GM18498 (cell line): ENCODE measurements around the gene ABCD2.
"Not testable (repeated sequence)": the region's sequence is repeated elsewhere in the genome, so short reads cannot be mapped to it uniquely, and the experiment has no call there.

Experiments used
- ATAC-seq: cut with Tn5 transposase; IDR thresholded peaks from one replicate; pipeline ENCODE4 v1.9.1; 2021; ENCODE audit warnings: mild to moderate bottlenecking, moderate library complexity; ENCODE audit not compliant: unreplicated experiment

The ABCD2 gene

GRCh38 chr12:39619660-39620433, at the start of gene ABCD2:
ABCD2 (minus strand) TSS chr12:39619803; CDS start chr12:39619615, 188 bp downstream.
- peak; percentile 81 for ATAC-seq

- ATAC-seq = no peak
Measured at GRCh38 chr12:39660101-39660500, 40.5 kb upstream of the ABCD2 start.

- ATAC-seq = no peak
Measured at GRCh38 chr12:39647383-39647782, 27.8 kb upstream of the ABCD2 start.

- no peak for ATAC-seq
Measured at GRCh38 chr12:39646963-39647362, 27.4 kb upstream of the ABCD2 start.

- ATAC-seq = no peak
Measured at GRCh38 chr12:39643052-39643451, 23.4 kb upstream of the ABCD2 start.

GRCh38 chr12:39638840-39639239, 19.2 kb upstream of the ABCD2 start:
- ATAC-seq = no peak

- no peak for ATAC-seq
Measured at GRCh38 chr12:39638178-39638577, 18.6 kb upstream of the ABCD2 start.

- no peak for ATAC-seq
Measured at GRCh38 chr12:39632670-39633069, 13.1 kb upstream of the ABCD2 start.

GRCh38 chr12:39628836-39629235, 9.2 kb upstream of the ABCD2 start:
- ATAC-seq = peak; percentile 58

GRCh38 chr12:39627914-39628313, 8.3 kb upstream of the ABCD2 start:
- ATAC-seq = no peak

GRCh38 chr12:39626033-39626814, 6.6 kb upstream of the ABCD2 start:
- ATAC-seq = no peak

- ATAC-seq = no peak
Measured at GRCh38 chr12:39623919-39624318, 4.3 kb upstream of the ABCD2 start.

- ATAC-seq = not testable (repeated sequence)
Measured at GRCh38 chr12:39623160-39623559, 3.6 kb upstream of the ABCD2 start.

GRCh38 chr12:39622306-39622705, 2.7 kb upstream of the ABCD2 start:
- ATAC-seq = no peak

- no peak for ATAC-seq
Measured at GRCh38 chr12:39621670-39622069, 2.1 kb upstream of the ABCD2 start.

- peak; percentile 36 for ATAC-seq
Measured at GRCh38 chr12:39620659-39621658, 1.4 kb upstream of the ABCD2 start.

GRCh38 chr12:39619316-39619659, 315 bp downstream of the ABCD2 start:
- peak; percentile 20 for ATAC-seq

GRCh38 chr12:39618701-39619100, 902 bp downstream of the ABCD2 start:
- no peak for ATAC-seq

- ATAC-seq = peak; percentile 11
Measured at GRCh38 chr12:39617887-39618286, 1.7 kb downstream of the ABCD2 start.

GRCh38 chr12:39616666-39617065, 2.9 kb downstream of the ABCD2 start:
- no peak for ATAC-seq

GRCh38 chr12:39616251-39616650, 3.4 kb downstream of the ABCD2 start:
- no peak for ATAC-seq
